ENCODE data around the gene NUDT15. TPM values are rescaled to one million over a fixed set of nuclear protein-coding genes. Genes with fewer than 3 reads are reported as not detected.
"Not testable (repeated sequence)": the region's sequence is repeated elsewhere in the genome, so short reads cannot be mapped to it uniquely, and the experiment has no call there.

Gene NUDT15
- total RNA-seq, 1 experiment from 2014 or later = 38.6 TPM

DNA sequence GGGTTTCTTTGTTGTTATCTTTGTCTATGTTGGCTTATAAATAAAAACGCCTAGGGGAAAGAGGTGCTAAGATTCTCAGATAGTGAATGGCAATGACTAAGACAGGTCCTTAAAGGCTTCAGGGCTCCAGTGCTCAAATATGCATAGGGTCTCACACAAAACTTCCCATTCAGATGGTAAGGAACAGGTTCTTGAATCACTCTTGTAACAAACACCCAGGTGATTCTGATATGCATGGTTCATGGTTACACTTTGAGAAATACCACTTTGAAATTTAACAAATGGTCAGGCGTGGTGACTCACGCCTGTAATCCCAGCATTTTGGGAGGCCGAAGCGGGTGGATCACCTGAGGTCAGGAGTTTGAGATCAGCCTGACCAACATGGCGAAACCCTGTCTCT lies 17.1 kb downstream of the NUDT15 start:
- Histone ChIP-seq H3K9me3 (ENCODE audit: control insufficient read depth in 1 of 2, insufficient read depth in 1 of 2, low read depth in 1 of 2, low read length in 2 of 2) (no peaks in the 10 kb centered on the region), H3K36me3 (ENCODE audit: control insufficient read depth in 1 of 2, insufficient read depth in 2 of 2, low read length in 2 of 2) (peaks cover 5 to 6% of the 10 kb centered on the region in 2 experiments; a peak in 3 of 4 replicates), H3K79me2 (ENCODE audit: insufficient read depth, low read length) (peaks cover 3% of the 10 kb centered on the region; the same call in 1 of the 2 replicates), H3K27ac (ENCODE audit: low read depth, low read length) (no peak overlapping the region), H3K27me3 (ENCODE audit: insufficient read depth, low read length) (no peaks in the 10 kb centered on the region), H3K9ac (ENCODE audit: low read length) (no peak overlapping the region), H3K4me3 (replicated peaks in 1 of 2; ENCODE audit: low read depth in 1 of 2, low read length in 2 of 2) (no peak overlapping the region), H3K4me1 (ENCODE audit: control insufficient read depth in 1 of 2, insufficient read depth in 2 of 2, low read length in 2 of 2) (no peaks in the 10 kb centered on the region), H3K9me2 (ENCODE audit: insufficient read depth) (no peaks in the 10 kb centered on the region), H4K20me1 (ENCODE audit: insufficient read depth) (no peaks in the 10 kb centered on the region), H3K4me2 (ENCODE audit: low read length) (no peak overlapping the region), H2AFZ (ENCODE audit: low read depth, low read length, poor library complexity, severe bottlenecking) (no peak overlapping the region)
- DNase-seq (ENCODE audit: low read depth, low spot score) = no peak
- no peak for ATAC-seq
- POLR2A ChIA-PET = no interaction called here
- CTCF ChIA-PET = no interaction called here
- intact Hi-C loops (cut with micrococcal nuclease) = no loop called here
- RAD21 ChIA-PET (ENCODE audit: low non-redundant PET in 1 of 2, low total read pairs in 2 of 2, uncharacterized antibody in 2 of 2, unreplicated experiment in 2 of 2) = no interaction called here
- no peak for TF ChIP-seq EZH2phosphoT487 (IDR thresholded peaks at IDR 0.05; ENCODE audit: borderline replicate concordance)
- no peak for TF ChIP-seq EGR1 (IDR thresholded peaks at IDR 0.05; ENCODE audit: low read depth)
- TF ChIP-seq, protein P1, sequence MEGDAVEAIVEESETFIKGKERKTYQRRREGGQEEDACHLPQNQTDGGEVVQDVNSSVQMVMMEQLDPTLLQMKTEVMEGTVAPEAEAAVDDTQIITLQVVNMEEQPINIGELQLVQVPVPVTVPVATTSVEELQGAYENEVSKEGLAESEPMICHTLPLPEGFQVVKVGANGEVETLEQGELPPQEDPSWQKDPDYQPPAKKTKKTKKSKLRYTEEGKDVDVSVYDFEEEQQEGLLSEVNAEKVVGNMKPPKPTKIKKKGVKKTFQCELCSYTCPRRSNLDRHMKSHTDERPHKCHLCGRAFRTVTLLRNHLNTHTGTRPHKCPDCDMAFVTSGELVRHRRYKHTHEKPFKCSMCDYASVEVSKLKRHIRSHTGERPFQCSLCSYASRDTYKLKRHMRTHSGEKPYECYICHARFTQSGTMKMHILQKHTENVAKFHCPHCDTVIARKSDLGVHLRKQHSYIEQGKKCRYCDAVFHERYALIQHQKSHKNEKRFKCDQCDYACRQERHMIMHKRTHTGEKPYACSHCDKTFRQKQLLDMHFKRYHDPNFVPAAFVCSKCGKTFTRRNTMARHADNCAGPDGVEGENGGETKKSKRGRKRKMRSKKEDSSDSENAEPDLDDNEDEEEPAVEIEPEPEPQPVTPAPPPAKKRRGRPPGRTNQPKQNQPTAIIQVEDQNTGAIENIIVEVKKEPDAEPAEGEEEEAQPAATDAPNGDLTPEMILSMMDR (IDR thresholded peaks at IDR 0.05 in 2 of 3, conservative IDR thresholded peaks at IDR 0.05 in 1 of 3; ENCODE audit: borderline replicate concordance in 1 of 3, insufficient read depth in 1 of 3, low read depth in 2 of 3, low read length in 2 of 3) = no peak
- TF ChIP-seq SIN3A (IDR thresholded peaks at IDR 0.05; ENCODE audit: low read depth) = no peak
- TF ChIP-seq SRF (IDR thresholded peaks at IDR 0.05; ENCODE audit: low read depth) = no peak
- no peak for TF ChIP-seq SP1 (IDR thresholded peaks at IDR 0.05; ENCODE audit: low read depth)
- TF ChIP-seq YY1 (IDR thresholded peaks at IDR 0.05; ENCODE audit: extremely low read depth, insufficient replicate concordance, low read depth, low read length) = no peak
- no TSS peak for BruUV-seq (replicated peaks)

DNA sequence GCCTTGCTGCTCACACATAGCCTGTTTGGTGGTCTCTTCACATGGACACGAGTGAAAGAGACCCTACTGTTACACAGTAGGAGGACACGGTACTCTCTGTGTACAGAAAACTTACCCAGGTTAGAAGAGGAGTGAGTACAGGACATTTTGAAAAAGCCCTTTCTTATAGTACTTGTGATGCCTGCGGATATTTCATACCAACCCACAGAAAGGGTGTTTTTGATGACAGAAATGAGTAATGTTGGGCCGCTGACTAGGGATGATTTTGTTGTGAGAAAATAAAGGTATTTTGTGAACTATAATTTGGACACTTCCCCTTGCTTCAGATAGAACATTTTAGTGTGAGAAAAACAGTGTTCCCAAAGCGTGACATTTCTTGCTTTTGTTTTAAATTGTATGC lies 18.2 kb downstream of the NUDT15 start:
- ChIA-PET RAD21 (ENCODE audit: low non-redundant PET in 1 of 2, low total read pairs in 2 of 2, uncharacterized antibody in 2 of 2, unreplicated experiment in 2 of 2) (no interaction called here), CTCF (no interaction called here), POLR2A (no interaction called here)
- Histone ChIP-seq H2AFZ (ENCODE audit: low read depth, low read length, poor library complexity, severe bottlenecking) (no peak overlapping the region), H3K9ac (ENCODE audit: low read length) (no peak overlapping the region), H3K4me3 (replicated peaks in 1 of 2; ENCODE audit: low read depth in 1 of 2, low read length in 2 of 2) (no peak overlapping the region), H3K36me3 (ENCODE audit: control insufficient read depth in 1 of 2, insufficient read depth in 2 of 2, low read length in 2 of 2) (peaks cover 5 to 6% of the 10 kb centered on the region in 2 experiments; a peak in 3 of 4 replicates), H3K27me3 (ENCODE audit: insufficient read depth, low read length) (no peaks in the 10 kb centered on the region), H4K20me1 (ENCODE audit: insufficient read depth) (no peaks in the 10 kb centered on the region), H3K4me1 (ENCODE audit: control insufficient read depth in 1 of 2, insufficient read depth in 2 of 2, low read length in 2 of 2) (no peaks in the 10 kb centered on the region), H3K9me2 (ENCODE audit: insufficient read depth) (no peaks in the 10 kb centered on the region), H3K9me3 (ENCODE audit: control insufficient read depth in 1 of 2, insufficient read depth in 1 of 2, low read depth in 1 of 2, low read length in 2 of 2) (no peaks in the 10 kb centered on the region), H3K79me2 (ENCODE audit: insufficient read depth, low read length) (peaks cover 3% of the 10 kb centered on the region; the same call in 1 of the 2 replicates), H3K27ac (ENCODE audit: low read depth, low read length) (no peak overlapping the region), H3K4me2 (ENCODE audit: low read length) (no peak overlapping the region)
- TF ChIP-seq EZH2phosphoT487 (IDR thresholded peaks at IDR 0.05; ENCODE audit: borderline replicate concordance) (no peak), CBX3 (IDR thresholded peaks at IDR 0.05; ENCODE audit: low read depth) (no peak), SRF (IDR thresholded peaks at IDR 0.05; ENCODE audit: low read depth) (no peak), EGR1 (IDR thresholded peaks at IDR 0.05; ENCODE audit: low read depth) (no peak), SIN3A (IDR thresholded peaks at IDR 0.05; ENCODE audit: low read depth) (no peak), JUND (IDR thresholded peaks at IDR 0.05) (no peak), CEBPB (IDR thresholded peaks at IDR 0.05; ENCODE audit: low read depth) (no peak)
- TF ChIP-seq, protein P2, sequence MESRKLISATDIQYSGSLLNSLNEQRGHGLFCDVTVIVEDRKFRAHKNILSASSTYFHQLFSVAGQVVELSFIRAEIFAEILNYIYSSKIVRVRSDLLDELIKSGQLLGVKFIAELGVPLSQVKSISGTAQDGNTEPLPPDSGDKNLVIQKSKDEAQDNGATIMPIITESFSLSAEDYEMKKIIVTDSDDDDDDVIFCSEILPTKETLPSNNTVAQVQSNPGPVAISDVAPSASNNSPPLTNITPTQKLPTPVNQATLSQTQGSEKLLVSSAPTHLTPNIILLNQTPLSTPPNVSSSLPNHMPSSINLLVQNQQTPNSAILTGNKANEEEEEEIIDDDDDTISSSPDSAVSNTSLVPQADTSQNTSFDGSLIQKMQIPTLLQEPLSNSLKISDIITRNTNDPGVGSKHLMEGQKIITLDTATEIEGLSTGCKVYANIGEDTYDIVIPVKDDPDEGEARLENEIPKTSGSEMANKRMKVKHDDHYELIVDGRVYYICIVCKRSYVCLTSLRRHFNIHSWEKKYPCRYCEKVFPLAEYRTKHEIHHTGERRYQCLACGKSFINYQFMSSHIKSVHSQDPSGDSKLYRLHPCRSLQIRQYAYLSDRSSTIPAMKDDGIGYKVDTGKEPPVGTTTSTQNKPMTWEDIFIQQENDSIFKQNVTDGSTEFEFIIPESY (IDR thresholded peaks at IDR 0.05; ENCODE audit: extremely low read depth, insufficient replicate concordance, low read length) = no peak
- DNase-seq (ENCODE audit: low read depth, low spot score) (no peak), ATAC-seq (no peak)
- BruUV-seq (replicated peaks) = no TSS peak
- intact Hi-C loops (cut with micrococcal nuclease) = no loop called here

DNA sequence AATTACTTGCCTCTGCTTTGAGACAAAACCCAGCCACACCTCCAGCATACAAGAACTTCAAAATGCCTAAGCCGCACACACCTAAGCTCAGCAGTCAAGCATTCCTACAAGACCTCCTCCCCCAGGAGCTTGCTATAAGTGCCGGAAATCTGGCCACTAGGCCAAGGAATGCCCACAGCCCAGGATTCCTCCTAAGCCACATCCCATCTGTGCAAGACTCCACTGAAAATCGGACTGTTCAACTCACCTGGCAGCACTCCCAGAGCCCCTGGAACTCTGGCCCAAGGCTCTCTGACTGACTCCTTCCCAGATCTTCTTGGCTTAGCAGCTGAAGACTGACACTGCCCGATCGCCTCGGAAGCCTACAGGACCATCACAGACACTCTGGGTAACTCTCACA lies 21.0 kb downstream of the NUDT15 start:
- ATAC-seq; H3K27ac ChIP-seq (ENCODE audit: low read depth, low read length); intact Hi-C loops (cut with micrococcal nuclease): not testable (repeated sequence)

More for the DNA sequence above, 21.0 kb downstream of the NUDT15 start:
- CTCF ChIA-PET; H3K27me3 ChIP-seq (ENCODE audit: insufficient read depth, low read length); H3K36me3 ChIP-seq (ENCODE audit: control insufficient read depth in 1 of 2, insufficient read depth in 2 of 2, low read length in 2 of 2); DNase-seq (ENCODE audit: low read depth, low spot score); H3K4me3 ChIP-seq (replicated peaks in 1 of 2; ENCODE audit: low read depth in 1 of 2, low read length in 2 of 2); H3K79me2 ChIP-seq (ENCODE audit: insufficient read depth, low read length); H3K9me2 ChIP-seq (ENCODE audit: insufficient read depth); H3K9me3 ChIP-seq (ENCODE audit: control insufficient read depth in 1 of 2, insufficient read depth in 1 of 2, low read depth in 1 of 2, low read length in 2 of 2); H4K20me1 ChIP-seq (ENCODE audit: insufficient read depth); POLR2A ChIA-PET; H3K4me2 ChIP-seq (ENCODE audit: low read length); H3K4me1 ChIP-seq (ENCODE audit: control insufficient read depth in 1 of 2, insufficient read depth in 2 of 2, low read length in 2 of 2); RAD21 ChIA-PET (ENCODE audit: low non-redundant PET in 1 of 2, low total read pairs in 2 of 2, uncharacterized antibody in 2 of 2, unreplicated experiment in 2 of 2); BruUV-seq (replicated peaks); H3K9ac ChIP-seq (ENCODE audit: low read length); H2AFZ ChIP-seq (ENCODE audit: low read depth, low read length, poor library complexity, severe bottlenecking): not testable (repeated sequence)
